ENCODE results near the gene DUSP1.
"Not testable (repeated sequence)": the region's sequence is repeated elsewhere in the genome, so short reads cannot be mapped to it uniquely, and the experiment has no call there.

Gene DUSP1

GRCh38 chr5:172796306-172796705 lies 25.3 kb upstream of the DUSP1 start:
- no peak for DNase-seq

GRCh38 chr5:172795318-172795977 lies 24.5 kb upstream of the DUSP1 start:
- no peak for DNase-seq

- DNase-seq, result peak in 1 of 2 donors; percentile 70
Measured at GRCh38 chr5:172793577-172794488, 22.8 kb upstream of the DUSP1 start.

GRCh38 chr5:172792701-172793570 lies 21.9 kb upstream of the DUSP1 start:
- no peak for DNase-seq

- no peak for DNase-seq
Measured at GRCh38 chr5:172791726-172792445, 20.9 kb upstream of the DUSP1 start.

- no peak for DNase-seq
Measured at GRCh38 chr5:172791286-172791685, 20.3 kb upstream of the DUSP1 start.

GRCh38 chr5:172790496-172790889 lies 19.5 kb upstream of the DUSP1 start:
- no peak for DNase-seq

- DNase-seq, result no peak
Measured at GRCh38 chr5:172789687-172790495, 18.9 kb upstream of the DUSP1 start.

GRCh38 chr5:172788771-172789686 lies 18.0 kb upstream of the DUSP1 start:
- DNase-seq, result peak in 1 of 2 donors; percentile 65

GRCh38 chr5:172787538-172787937 lies 16.5 kb upstream of the DUSP1 start:
- not testable (repeated sequence) for DNase-seq

GRCh38 chr5:172786736-172787462 lies 15.9 kb upstream of the DUSP1 start:
- no peak for DNase-seq

GRCh38 chr5:172785429-172786088 lies 14.6 kb upstream of the DUSP1 start:
- DNase-seq, result no peak

GRCh38 chr5:172784162-172784561 lies 13.2 kb upstream of the DUSP1 start:
- DNase-seq, result not testable (repeated sequence)

- DNase-seq, result not testable (repeated sequence)
Measured at GRCh38 chr5:172783319-172783718, 12.3 kb upstream of the DUSP1 start.

- no peak for DNase-seq
Measured at GRCh38 chr5:172782169-172783039, 11.4 kb upstream of the DUSP1 start.

- no peak for DNase-seq
Measured at GRCh38 chr5:172779691-172780341, 8.8 kb upstream of the DUSP1 start.
